DMS114 treated with DMSO at 0.1 percent for 48 hours (cell line): ENCODE data around the gene CEMP1.

Source experiments
- DNase-seq: peaks from one replicate; lab custom pipeline; 2025; ENCODE audit not compliant: unreplicated experiment; lab: John Stamatoyannopoulos, UW

CEMP1 gene

GRCh38 chr16:2505695-2506094 lies 25.5 kb downstream of the CEMP1 start:
- DNase-seq = no peak

- no peak for DNase-seq
Measured at GRCh38 chr16:2501946-2502895, 29.0 kb downstream of the CEMP1 start.

GRCh38 chr16:2500918-2501750 lies 30.1 kb downstream of the CEMP1 start:
- peak; percentile 39 for DNase-seq

- DNase-seq = no peak
Measured at GRCh38 chr16:2500430-2500917, 30.7 kb downstream of the CEMP1 start.

GRCh38 chr16:2499890-2500429 lies 31.2 kb downstream of the CEMP1 start:
- no peak for DNase-seq

GRCh38 chr16:2499454-2499853 lies 31.8 kb downstream of the CEMP1 start:
- DNase-seq = no peak

GRCh38 chr16:2498531-2499253 lies 32.5 kb downstream of the CEMP1 start:
- DNase-seq = no peak

GRCh38 chr16:2497695-2498484 lies 33.3 kb downstream of the CEMP1 start:
- no peak for DNase-seq

- DNase-seq = no peak
Measured at GRCh38 chr16:2497116-2497630, 34.0 kb downstream of the CEMP1 start.

GRCh38 chr16:2496223-2497115 lies 34.7 kb downstream of the CEMP1 start:
- no peak for DNase-seq

- no peak for DNase-seq
Measured at GRCh38 chr16:2495041-2495440, 36.2 kb downstream of the CEMP1 start.

GRCh38 chr16:2494616-2495015 lies 36.6 kb downstream of the CEMP1 start:
- DNase-seq = no peak

- DNase-seq = no peak
Measured at GRCh38 chr16:2493605-2494004, 37.6 kb downstream of the CEMP1 start.

GRCh38 chr16:2492292-2492691 lies 38.9 kb downstream of the CEMP1 start:
- no peak for DNase-seq

- no peak for DNase-seq
Measured at GRCh38 chr16:2490190-2491105, 40.8 kb downstream of the CEMP1 start.

- DNase-seq = no peak
Measured at GRCh38 chr16:2489581-2489980, 41.6 kb downstream of the CEMP1 start.

- DNase-seq = no peak
Measured at GRCh38 chr16:2487903-2488531, 43.2 kb downstream of the CEMP1 start.
